AG04450 (cell line): ENCODE data around the gene PTPRD. TPM values are rescaled to one million over a fixed set of nuclear protein-coding genes. Genes with fewer than 3 reads are reported as not detected.

Source experiments
- CTCF ChIA-PET: fragments of 300-600, 350-600 bp; formaldehyde crosslinking; extraction: SDS; loops from one replicate; lab custom pipeline; 2022; ENCODE audit warnings: antibody characterized with exemption, inconsistent platforms; lab: Charles Lee
- POLR2A ChIA-PET: fragments of 350-600 bp; formaldehyde crosslinking; extraction: SDS; loops from one replicate; lab custom pipeline; 2021; ENCODE audit warnings: antibody characterized with exemption, inconsistent platforms; lab: Yijun Ruan, JAX
- DNase-seq: peaks from one replicate; pipeline ENCODE4 v3.0.0-alpha.2; 2011; ENCODE audit warnings: low read depth, low spot score
- H3K27ac ChIP-seq: one replicate; pipeline ENCODE4 v1.5.1; 2012; ENCODE audit warnings: low read depth, low read length, control low read depth
- H3K27me3 ChIP-seq: one replicate; pipeline ENCODE4 v1.6.0; 2012; ENCODE audit warnings: low read length; ENCODE audit not compliant: control insufficient read depth, insufficient read depth
- H3K4me3 ChIP-seq: 2 replicates; pipeline ENCODE4 v1.5.1; 2011; ENCODE audit warnings: mild to moderate bottlenecking, low read depth, low read length, control low read depth
- H3K9me3 ChIP-seq: 2 replicates; pipeline ENCODE4 v1.5.1; 2012; ENCODE audit warnings: low read length; ENCODE audit not compliant: control insufficient read depth, insufficient read depth
- CTCF ChIP-seq: IDR thresholded peaks from 2 replicates; pipeline ENCODE4 v1.5.1; 2011; ENCODE audit warnings: low read depth, low read length, control low read depth, inconsistent platforms
- polyA plus RNA-seq: library from polyadenylated mRNA; depleted of rRNA; stranded (reverse); fragments of >200 nt; gene quantifications from 2 replicates; pipeline ENCODE4 v1.2.3, GENCODE V29; 2011

PTPRD gene
- polyA plus RNA-seq, 1 experiment: 0.19 TPM

- DNase-seq: no peak
- CTCF ChIA-PET: no interaction called here
- peaks cover 12% of the 10 kb centered on the region for H3K9me3 ChIP-seq
- no peaks in the 10 kb centered on the region for H3K27me3 ChIP-seq
- no peak overlapping the region for H3K4me3 ChIP-seq
- no peak for TF ChIP-seq CTCF
- POLR2A ChIA-PET: no interaction called here
- no peak overlapping the region for H3K27ac ChIP-seq
Observed at GRCh38 chr9:8713149-8713810, 1899.5 kb downstream of the PTPRD start.

GRCh38 chr9:8709731-8710130, 1903.1 kb downstream of the PTPRD start:
- Histone ChIP-seq H3K4me3 (no peak overlapping the region), H3K27ac (no peak overlapping the region), H3K27me3 (no peaks in the 10 kb centered on the region), H3K9me3 (peaks cover 10% of the 10 kb centered on the region)
- ChIA-PET CTCF (no interaction called here), POLR2A (no interaction called here)
- no peak for DNase-seq
- TF ChIP-seq CTCF: no peak

DNA sequence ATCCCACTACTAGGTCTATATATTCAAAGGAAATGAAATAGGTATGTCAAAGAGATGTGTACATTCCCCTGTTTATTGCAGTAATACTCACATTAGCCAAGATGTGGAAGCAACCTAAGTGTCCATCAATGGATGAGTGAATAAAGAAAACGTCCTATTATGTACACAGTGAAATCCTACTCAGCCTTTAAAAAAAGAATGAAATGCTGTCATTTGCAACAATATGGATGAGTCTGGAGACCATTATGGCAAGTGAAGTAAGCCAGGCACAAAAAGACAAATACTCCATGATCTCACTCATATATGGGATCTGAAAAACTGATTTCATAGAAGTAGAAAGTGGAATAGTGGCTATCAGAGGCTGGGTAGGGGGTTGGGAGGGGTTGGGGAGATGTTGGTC, 1904.1 kb downstream of the PTPRD start:
- Histone ChIP-seq H3K4me3 (no peak overlapping the region), H3K27ac (no peak overlapping the region), H3K27me3 (no peaks in the 10 kb centered on the region), H3K9me3 (peaks cover 9% of the 10 kb centered on the region)
- POLR2A ChIA-PET: no interaction called here
- CTCF ChIA-PET: interaction anchor here (0.6 kb wide), 1 partner anchor 1882 kb away, joined by 4 read pairs; no protein-coding TSS in a partner anchor
- no peak for DNase-seq
- no peak for TF ChIP-seq CTCF

DNA sequence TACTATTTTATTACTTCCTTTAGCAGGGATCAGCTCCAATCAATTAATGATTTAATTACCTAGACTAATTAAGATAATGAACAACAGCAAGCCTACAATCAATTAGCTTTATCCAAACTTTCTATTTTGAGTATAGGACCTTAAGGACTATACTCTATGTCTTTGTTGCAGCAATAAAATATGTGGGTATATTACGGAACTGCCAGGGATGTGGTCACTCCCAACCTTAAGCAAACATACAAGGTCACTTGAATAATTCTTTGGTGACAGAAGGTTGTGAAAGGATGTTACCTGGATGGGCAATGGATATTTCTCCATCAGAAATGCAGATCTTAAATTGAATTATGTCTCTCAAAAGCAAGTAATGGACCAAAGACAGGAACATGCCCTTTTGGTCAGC, 1905.8 kb downstream of the PTPRD start:
- Histone ChIP-seq H3K27ac (no peak overlapping the region), H3K9me3 (peaks cover 5% of the 10 kb centered on the region; the same call in 1 of the 2 replicates), H3K4me3 (no peak overlapping the region), H3K27me3 (no peaks in the 10 kb centered on the region)
- POLR2A ChIA-PET: no interaction called here
- TF ChIP-seq CTCF: no peak
- CTCF ChIA-PET: no interaction called here
- no peak for DNase-seq

DNA sequence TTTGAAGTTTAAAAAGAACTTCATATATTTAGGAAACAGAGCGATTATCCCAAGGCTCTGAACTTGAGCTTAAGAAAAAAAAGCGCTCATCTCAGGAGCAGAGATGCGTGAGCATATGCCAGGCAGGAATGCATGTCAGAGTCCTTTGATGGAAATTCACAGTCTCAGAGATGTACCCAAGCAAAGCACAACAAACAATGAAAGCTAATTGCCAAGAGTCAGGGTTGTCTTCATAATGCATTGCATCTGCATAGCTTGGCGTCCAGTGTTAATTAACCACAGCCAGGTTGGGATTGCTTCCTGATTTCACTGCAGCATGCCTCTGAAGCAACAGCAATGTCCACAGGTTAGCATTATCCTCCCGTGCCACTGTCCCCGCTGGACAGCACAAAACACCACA, 1906.3 kb downstream of the PTPRD start:
- CTCF ChIA-PET: no interaction called here
- H3K4me3 ChIP-seq: no peak overlapping the region

More for the DNA sequence above, 1906.3 kb downstream of the PTPRD start:
- no peak for DNase-seq
- peaks cover 5% of the 10 kb centered on the region; the same call in 1 of the 2 replicates for H3K9me3 ChIP-seq
- no peak overlapping the region for H3K27ac ChIP-seq
- H3K27me3 ChIP-seq: no peaks in the 10 kb centered on the region
- POLR2A ChIA-PET: no interaction called here
- no peak for TF ChIP-seq CTCF
